Karpas-422 (cell line): ENCODE data around the gene SFI1. TPM values are rescaled to one million over a fixed set of nuclear protein-coding genes. Genes with fewer than 3 reads are reported as not detected.

Source experiments
- DNase-seq: peaks from one replicate; pipeline ENCODE4 v3.0.0-alpha.2; 2015
- H2AFZ ChIP-seq: fragments of 200-600 bp; sonication (generic); 2 replicates; pipeline ENCODE4 v1.6.1; 2014; ENCODE audit warnings: antibody characterized with exemption, low read length, mixed read lengths
- H3K27ac ChIP-seq: fragments of 200-600 bp; sonication (generic); 2 replicates; pipeline ENCODE4 v1.5.1; 2014; ENCODE audit warnings: mild to moderate bottlenecking, low read length, moderate library complexity
- H3K27me3 ChIP-seq: fragments of 200-600 bp; sonication (generic); 2 replicates; pipeline ENCODE4 v1.6.1; 2014; ENCODE audit warnings: low read length, mixed read lengths
- H3K36me3 ChIP-seq: fragments of 200-600 bp; sonication (generic); 2 replicates; pipeline ENCODE4 v1.6.1; 2014; ENCODE audit warnings: low read length, mixed read lengths; ENCODE audit not compliant: insufficient read depth
- H3K4me1 ChIP-seq: fragments of 200-600 bp; sonication (generic); 2 replicates; pipeline ENCODE4 v1.6.1; 2014; ENCODE audit warnings: mild to moderate bottlenecking, low read length, mixed read lengths
- H3K4me2 ChIP-seq: fragments of 200-600 bp; sonication (generic); 2 replicates; pipeline ENCODE4 v1.6.1; 2014; ENCODE audit warnings: low read length, low read depth, mild to moderate bottlenecking; ENCODE audit not compliant: poor library complexity, severe bottlenecking
- H3K4me3 ChIP-seq: fragments of 200-600 bp; sonication (generic); 2 replicates; pipeline ENCODE4 v1.5.1; 2014; ENCODE audit warnings: mild to moderate bottlenecking, antibody characterized with exemption, low read length, mixed read lengths
- H3K79me2 ChIP-seq: fragments of 200-600 bp; sonication (generic); 2 replicates; pipeline ENCODE4 v1.6.1; 2014; ENCODE audit warnings: mild to moderate bottlenecking, low read length, mixed read lengths
- H3K9ac ChIP-seq: fragments of 200-600 bp; sonication (generic); 2 replicates; pipeline ENCODE4 v1.6.0; 2014; ENCODE audit warnings: low read length
- H3K9me2 ChIP-seq: fragments of 200-600 bp; sonication (generic), shearing (Covaris generic); replicated peaks from 2 replicates; pipeline ENCODE4 v1.6.0; 2014; ENCODE audit warnings: mild to moderate bottlenecking, low read length, moderate library complexity; ENCODE audit not compliant: insufficient read depth
- H3K9me3 ChIP-seq: fragments of 300-700, 200-600 bp; sonication (generic); 2 replicates; pipeline ENCODE4 v1.6.1; 2014; ENCODE audit warnings: low read length, mixed read lengths
- H4K20me1 ChIP-seq: fragments of 200-600 bp; sonication (generic); 2 replicates; pipeline ENCODE4 v1.6.1; 2014; ENCODE audit warnings: mild to moderate bottlenecking, antibody characterized with exemption, low read length, low read depth; ENCODE audit not compliant: insufficient read depth
- total RNA-seq: library from RNA; depleted of rRNA; stranded (reverse); fragments of >200 nt; shearing (Covaris generic); gene quantifications from 2 replicates; pipeline ENCODE4 v1.2.3, GENCODE V29; 2014; ENCODE audit warnings: low replicate concordance

Gene SFI1
- total RNA-seq, 1 experiment from 2014 or later: 43.2 TPM

DNA sequence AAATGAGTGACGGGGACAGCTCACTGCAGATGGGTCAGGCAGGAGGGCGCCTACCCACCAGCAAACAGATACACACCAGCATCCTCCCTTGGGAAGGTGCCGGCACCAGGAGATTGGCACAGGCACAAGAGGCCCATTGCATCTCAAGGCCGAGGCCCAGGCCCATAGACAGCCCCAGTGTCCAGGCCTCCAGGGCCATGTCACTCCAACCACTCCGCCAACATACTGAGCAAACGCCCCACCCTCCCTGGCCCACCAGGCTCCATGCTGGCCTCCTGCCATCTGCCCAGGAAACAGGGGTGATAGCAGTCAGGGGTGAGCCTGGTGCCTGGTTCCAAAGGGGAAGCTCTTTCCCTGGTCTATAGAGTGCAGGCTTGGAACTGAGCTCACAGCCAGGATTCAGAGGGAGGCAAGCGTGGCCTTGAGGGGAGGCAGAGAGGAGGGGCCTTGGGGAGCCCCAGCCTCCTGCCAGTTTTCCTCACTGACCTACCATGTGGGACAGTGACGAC, 130.9 kb downstream of the SFI1 start:
- H3K27ac ChIP-seq: no peak overlapping the region
- H2AFZ ChIP-seq: no peak overlapping the region
- DNase-seq: no peak
- no peak overlapping the region for H3K4me3 ChIP-seq
- H3K4me2 ChIP-seq: no peak overlapping the region
- no peaks in the 10 kb centered on the region for H3K9me2 ChIP-seq
- H3K79me2 ChIP-seq: peaks cover 71% of the 10 kb centered on the region
- no peaks in the 10 kb centered on the region for H3K36me3 ChIP-seq
- H3K9me3 ChIP-seq: no peaks in the 10 kb centered on the region
- peaks cover 26% of the 10 kb centered on the region for H3K4me1 ChIP-seq
- H3K9ac ChIP-seq: no peak overlapping the region
- H4K20me1 ChIP-seq: peaks cover 58% of the 10 kb centered on the region
- H3K27me3 ChIP-seq: no peaks in the 10 kb centered on the region

DNA sequence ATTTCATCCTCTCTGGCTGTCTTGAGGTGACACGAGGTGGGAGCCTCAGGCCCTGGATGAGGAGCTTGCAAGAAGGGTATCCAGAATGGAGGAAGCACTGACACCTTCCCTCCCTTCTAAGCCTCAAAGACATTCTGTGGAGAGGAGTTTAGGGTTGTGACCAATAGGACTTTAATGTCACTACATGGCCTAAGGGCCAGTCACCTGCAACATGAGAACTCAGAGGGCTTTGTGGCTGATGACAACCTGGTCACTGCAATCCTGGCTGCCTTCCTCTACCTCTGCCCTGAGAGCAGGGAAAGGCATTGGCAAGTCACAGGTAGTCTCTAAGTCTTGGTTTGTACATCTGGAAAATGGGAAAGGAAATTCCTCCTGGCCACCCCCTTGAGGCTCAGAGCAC, 132.0 kb downstream of the SFI1 start:
- H3K79me2 ChIP-seq: peaks cover 78% of the 10 kb centered on the region
- H3K4me2 ChIP-seq: no peak overlapping the region
- DNase-seq: no peak
- no peak overlapping the region for H3K9ac ChIP-seq
- H3K4me3 ChIP-seq: no peak overlapping the region
- no peak overlapping the region for H2AFZ ChIP-seq
- H3K27me3 ChIP-seq: no peaks in the 10 kb centered on the region
- H3K9me2 ChIP-seq: no peaks in the 10 kb centered on the region
- H3K27ac ChIP-seq: no peak overlapping the region
- no peaks in the 10 kb centered on the region for H3K36me3 ChIP-seq
- peaks cover 34% of the 10 kb centered on the region for H3K4me1 ChIP-seq
- H4K20me1 ChIP-seq: peaks cover 52% of the 10 kb centered on the region
- H3K9me3 ChIP-seq: no peaks in the 10 kb centered on the region

DNA sequence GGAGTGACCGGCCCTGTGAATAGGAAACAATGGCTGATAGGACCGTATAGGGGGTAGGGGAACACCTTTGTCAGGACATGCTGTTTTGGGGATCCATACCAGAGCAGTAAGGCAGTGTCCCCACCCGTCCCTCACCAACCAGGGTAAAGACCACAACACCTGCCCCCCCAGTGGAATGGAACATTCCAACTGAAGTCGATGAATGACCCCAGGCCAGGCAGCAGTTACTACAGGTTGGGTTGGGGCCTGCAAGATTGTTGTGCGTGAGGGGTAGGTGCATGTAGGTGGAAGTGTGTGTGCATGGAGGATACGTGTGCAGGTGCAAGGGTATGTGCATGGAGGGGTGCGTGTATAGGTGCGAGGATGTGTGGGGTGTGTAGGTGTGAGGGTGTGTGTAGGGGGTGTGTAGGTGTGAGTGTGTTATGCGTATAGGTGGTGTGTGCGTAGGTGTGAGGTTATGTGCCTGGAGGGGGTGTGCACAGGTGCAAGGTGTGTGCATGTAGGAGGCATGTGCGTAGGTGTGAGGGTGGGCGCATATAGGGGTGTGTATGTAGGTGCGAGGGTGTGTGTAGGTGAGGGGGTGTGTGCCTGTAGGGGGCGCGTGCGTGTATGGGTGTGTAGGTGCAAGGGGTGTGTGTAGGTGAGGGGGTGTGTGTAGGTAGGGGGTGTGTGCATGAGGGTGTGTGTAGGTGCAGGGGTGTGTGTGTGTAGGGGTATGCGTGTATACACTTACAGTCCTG, 132.8 kb downstream of the SFI1 start:
- Histone ChIP-seq H3K79me2 (peaks cover 83% of the 10 kb centered on the region), H3K4me2 (peak overlapping the region; percentile 84), H3K27ac (no peak overlapping the region), H3K9ac (peak overlapping the region; percentile 81), H3K9me2 (no peaks in the 10 kb centered on the region), H3K4me3 (0 out of 2 replicates have a peak overlapping the region, but pooled peaks have one; percentile 92), H2AFZ (no peak overlapping the region), H3K4me1 (peaks cover 39% of the 10 kb centered on the region), H4K20me1 (peaks cover 44% of the 10 kb centered on the region), H3K36me3 (no peaks in the 10 kb centered on the region), H3K27me3 (no peaks in the 10 kb centered on the region), H3K9me3 (no peaks in the 10 kb centered on the region)
- DNase-seq: no peak

DNA sequence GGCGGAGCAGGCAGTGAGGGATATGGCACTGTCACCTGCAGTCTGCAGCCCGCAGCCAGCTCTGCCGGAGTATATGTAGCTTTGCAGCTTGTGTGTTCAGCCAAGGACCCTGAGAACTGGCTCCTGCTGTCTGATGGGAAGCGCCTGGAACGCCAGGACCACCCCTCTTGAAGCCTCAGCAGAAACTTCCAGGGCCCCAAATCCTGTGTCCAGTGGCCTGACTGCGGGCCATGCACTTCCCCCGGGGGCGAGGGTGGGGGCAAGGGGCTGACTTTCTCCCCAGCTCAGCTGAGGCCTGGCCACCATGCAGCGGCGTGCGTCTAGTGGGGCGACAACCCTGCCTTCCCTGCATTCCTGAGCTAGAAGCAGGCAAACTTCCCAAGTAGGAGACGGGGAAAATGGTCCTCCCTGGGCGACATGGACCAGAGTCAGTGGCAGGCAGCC, 133.4 kb downstream of the SFI1 start:
- Histone ChIP-seq H3K9me2 (no peaks in the 10 kb centered on the region), H3K4me3 (peak overlapping the region; percentile 92), H3K4me1 (peaks cover 42% of the 10 kb centered on the region), H3K9ac (peak overlapping the region; percentile 81), H3K36me3 (no peaks in the 10 kb centered on the region), H3K27me3 (no peaks in the 10 kb centered on the region), H3K4me2 (peak overlapping the region; percentile 84), H3K27ac (peak overlapping the region; percentile 86), H3K9me3 (no peaks in the 10 kb centered on the region), H2AFZ (no peak overlapping the region), H3K79me2 (peaks cover 81% of the 10 kb centered on the region), H4K20me1 (peaks cover 41% of the 10 kb centered on the region)
- DNase-seq: no peak

DNA sequence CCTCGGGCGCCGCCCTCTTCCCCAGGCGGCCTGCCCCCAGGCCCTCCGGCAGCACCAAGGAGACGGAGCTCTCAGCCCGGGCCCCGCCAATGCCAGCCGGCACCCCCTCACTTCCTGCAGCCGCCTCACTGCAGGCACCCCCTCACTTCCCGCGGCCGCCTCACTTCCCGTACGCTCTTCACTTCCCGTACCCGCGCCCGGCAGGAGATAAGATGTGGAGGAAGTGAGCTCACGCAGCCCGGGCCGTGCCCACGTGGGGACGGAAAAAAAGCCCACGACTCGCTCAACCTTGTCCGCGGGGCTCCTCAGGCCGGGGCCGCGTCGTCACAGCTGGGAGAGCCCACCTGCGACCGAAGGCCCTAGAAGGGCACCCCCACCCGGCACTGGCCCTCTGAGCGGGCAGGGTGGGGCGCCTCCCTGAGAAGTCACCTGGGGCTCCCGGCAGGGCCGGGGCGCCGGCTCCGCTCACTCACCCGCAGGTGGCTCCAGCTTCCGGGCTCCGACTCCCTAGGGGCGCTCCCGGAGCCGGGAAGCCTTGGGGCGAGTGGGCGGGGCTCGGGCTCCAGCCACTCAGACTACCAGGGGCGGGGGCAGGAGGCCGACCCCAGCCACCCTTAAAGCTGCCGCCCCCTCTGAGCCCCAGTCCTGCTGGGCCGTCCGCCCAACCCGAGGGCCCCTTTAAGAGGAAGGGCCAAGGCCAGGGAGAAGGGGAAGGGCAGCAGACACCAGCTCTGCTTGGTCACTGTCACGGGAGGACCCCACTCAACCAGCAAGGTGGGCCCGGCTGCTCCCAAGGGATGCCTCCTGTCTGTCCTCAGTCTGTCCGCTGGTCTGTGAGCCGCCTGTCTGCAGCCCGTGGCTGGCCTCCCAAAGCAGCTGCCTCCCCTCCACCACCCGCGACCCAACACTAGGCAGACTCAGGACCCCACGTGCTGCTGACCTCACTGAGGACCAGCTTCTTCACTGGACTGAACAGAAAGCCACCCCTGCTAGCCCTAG, 134.3 kb downstream of the SFI1 start:
- Histone ChIP-seq H3K4me2 (peak overlapping the region; percentile 84), H3K79me2 (peaks cover 84% of the 10 kb centered on the region), H3K9me3 (no peaks in the 10 kb centered on the region), H3K4me3 (peak overlapping the region; percentile 92), H3K9ac (peak overlapping the region; percentile 81), H4K20me1 (peaks cover 34% of the 10 kb centered on the region), H3K27me3 (no peaks in the 10 kb centered on the region), H3K9me2 (no peaks in the 10 kb centered on the region), H2AFZ (no peak overlapping the region), H3K36me3 (no peaks in the 10 kb centered on the region), H3K27ac (peak overlapping the region; percentile 86), H3K4me1 (peaks cover 43% of the 10 kb centered on the region)
- DNase-seq: peak; percentile 96

DNA sequence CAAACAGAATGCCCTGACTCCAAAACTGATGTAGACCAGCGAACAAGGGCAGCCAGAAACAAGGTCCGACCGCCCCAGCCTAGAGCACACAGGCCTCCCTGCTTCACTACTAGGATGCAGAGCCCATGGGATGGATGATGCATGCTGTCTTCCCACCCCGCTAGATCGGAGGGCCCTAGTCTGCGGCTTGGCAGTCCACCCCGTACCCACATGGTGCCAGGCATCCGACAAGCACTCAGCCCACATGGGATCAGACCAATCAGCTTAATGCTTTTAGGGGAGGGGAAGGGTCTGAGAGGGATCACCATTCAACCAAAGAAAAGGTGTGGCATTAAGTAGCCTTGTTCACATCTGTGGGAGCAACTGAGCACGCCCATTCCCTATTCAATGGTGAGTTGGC, 135.1 kb downstream of the SFI1 start:
- H3K9me2 ChIP-seq: no peaks in the 10 kb centered on the region
- peaks cover 49% of the 10 kb centered on the region for H3K4me1 ChIP-seq
- H3K9ac ChIP-seq: peak overlapping the region; percentile 81
- DNase-seq: peak; percentile 44
- no peaks in the 10 kb centered on the region for H3K36me3 ChIP-seq
- peaks cover 87% of the 10 kb centered on the region for H3K79me2 ChIP-seq
- peak overlapping the region; percentile 84 for H3K4me2 ChIP-seq
- H3K27ac ChIP-seq: peak overlapping the region; percentile 86
- H2AFZ ChIP-seq: no peak overlapping the region
- H3K4me3 ChIP-seq: peak overlapping the region; percentile 92
- no peaks in the 10 kb centered on the region for H3K9me3 ChIP-seq
- no peaks in the 10 kb centered on the region for H3K27me3 ChIP-seq
- H4K20me1 ChIP-seq: peaks cover 32% of the 10 kb centered on the region

DNA sequence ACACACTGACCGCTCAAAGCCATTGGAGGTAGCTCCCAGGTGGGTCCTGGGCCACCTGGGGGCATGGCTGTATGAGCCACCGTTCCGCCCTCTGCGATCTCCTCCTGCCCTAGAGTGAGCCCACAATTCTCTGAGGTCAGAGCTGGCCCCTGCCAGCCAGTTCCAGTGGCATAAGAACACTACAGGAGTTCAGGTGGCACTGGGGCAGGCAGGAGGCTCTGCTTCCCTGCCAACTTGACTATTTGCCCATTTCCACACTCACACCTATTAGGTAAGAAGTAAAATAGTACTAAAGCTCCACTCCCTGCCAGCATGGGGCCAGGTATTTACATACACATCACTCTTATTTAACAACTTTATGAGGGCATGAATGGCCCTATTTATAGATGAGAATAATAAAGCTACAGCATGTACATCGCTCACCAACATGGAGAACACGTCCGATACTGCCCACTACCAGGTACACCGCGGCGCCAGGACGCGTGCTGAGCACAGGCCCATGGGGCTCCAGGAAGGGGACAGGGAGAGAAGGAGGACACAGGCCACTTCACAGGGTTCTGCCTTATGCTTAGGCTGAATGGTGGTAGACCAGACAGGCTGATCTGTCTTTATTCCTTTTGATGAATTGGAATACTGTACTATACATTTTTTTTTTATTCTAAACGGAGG, 139.4 kb downstream of the SFI1 start:
- Histone ChIP-seq H3K79me2 (peaks cover 75% of the 10 kb centered on the region), H3K9ac (no peak overlapping the region), H2AFZ (no peak overlapping the region), H3K4me2 (no peak overlapping the region), H3K27me3 (no peaks in the 10 kb centered on the region), H3K4me3 (no peak overlapping the region), H3K27ac (no peak overlapping the region), H3K9me3 (no peaks in the 10 kb centered on the region), H3K4me1 (peaks cover 73% of the 10 kb centered on the region), H3K9me2 (no peaks in the 10 kb centered on the region), H4K20me1 (peaks cover 9% of the 10 kb centered on the region; the same call in 1 of the 2 replicates), H3K36me3 (no peaks in the 10 kb centered on the region)
- DNase-seq: no peak
